Prostate gland (tissue), 2 donors: ENCODE data around the gene ADCY4. TPM values are rescaled to one million over a fixed set of nuclear protein-coding genes. Genes with fewer than 3 reads are reported as not detected.
A peak's percentile ranks its signal among the peaks of the same experiment; 100 is the strongest.

Source experiments
- DNase-seq: peaks from one replicate; pipeline ENCODE4 v3.0.0-alpha.2; 2019; ENCODE audit warnings: low spot score
- H3K27ac ChIP-seq, 2 donors: fragments of 200-600 bp; sonication (generic); 2 replicates each; pipeline ENCODE4 v1.5.1; 2017 to 2019
- H3K27me3 ChIP-seq: fragments of 200-600 bp; sonication (generic); replicated peaks from 2 replicates; pipeline ENCODE4 v1.5.1; 2019; ENCODE audit not compliant: insufficient read depth
- H3K36me3 ChIP-seq, 2 donors: fragments of 200-600 bp; sonication (generic); 1 replicate in 1 of 2; 2 replicates in 1 of 2; pipeline versions ENCODE4 v1.5.1 to v1.8.1; 2017 to 2019
- H3K4me1 ChIP-seq: fragments of 200-600 bp; sonication (generic); replicated peaks from 2 replicates; pipeline ENCODE4 v1.5.1; 2019
- H3K4me3 ChIP-seq, 2 donors: fragments of 200-600 bp; sonication (generic); 2 replicates each; pipeline ENCODE4 v1.5.1; 2017 to 2019
- H3K9me3 ChIP-seq: fragments of 200-600 bp; sonication (generic); 2 replicates; pipeline ENCODE4 v1.5.1; 2017
- POLR2A ChIP-seq: fragments of 450-650 bp; IDR thresholded peaks from one replicate; pipeline ENCODE4 v1.6.1; 2016; ENCODE audit warnings: antibody characterized with exemption, mild to moderate bottlenecking
- POLR2AphosphoS5 ChIP-seq: sonication (generic); formaldehyde crosslinking; IDR thresholded peaks from one replicate; pipeline ENCODE4 v1.6.1; 2017; ENCODE audit warnings: antibody characterized with exemption
- WGBS: methylation state at CpG from one replicate; pipeline ENCODE4 v1.1.5; 2018; 5-methylcytosine and 5-hydroxymethylcytosine counted together
- intact Hi-C: fragments of 100-400 bp; cut with DNase I; formaldehyde crosslinking; loops from one replicate; pipeline ENCODE4 v1.14.2; 2022
- total RNA-seq, 2 donors: library from RNA; depleted of rRNA; stranded (reverse); fragments of >200 nt; gene quantifications; one replicate each; pipeline ENCODE4 v1.1.0, GENCODE V29; 2016
- TF ChIP-seq, protein P1 (sequence below), 4 experiments: fragments of 200-600 bp in 2 of 4; fragments of 450-650 bp in 2 of 4; sonication (generic) in 2 of 4; IDR thresholded peaks; 1 replicate in 3 of 4; 2 replicates in 1 of 4; pipeline ENCODE4 v1.5.1; 2016 to 2019; ENCODE audit warnings: antibody characterized with exemption in 4 of 4, mild to moderate bottlenecking in 2 of 4, moderate library complexity in 2 of 4

The ADCY4 gene
- total RNA-seq, 2 donors from 2014 or later = 19.4 to 28.7 TPM

GRCh38 chr14:24300326-24300980 lies 34.4 kb downstream of the ADCY4 start:
- no peaks in the 10 kb centered on the region for H3K9me3 ChIP-seq
- TF ChIP-seq POLR2A (no peak), POLR2AphosphoS5 (no peak)
- TF ChIP-seq, protein P1, sequence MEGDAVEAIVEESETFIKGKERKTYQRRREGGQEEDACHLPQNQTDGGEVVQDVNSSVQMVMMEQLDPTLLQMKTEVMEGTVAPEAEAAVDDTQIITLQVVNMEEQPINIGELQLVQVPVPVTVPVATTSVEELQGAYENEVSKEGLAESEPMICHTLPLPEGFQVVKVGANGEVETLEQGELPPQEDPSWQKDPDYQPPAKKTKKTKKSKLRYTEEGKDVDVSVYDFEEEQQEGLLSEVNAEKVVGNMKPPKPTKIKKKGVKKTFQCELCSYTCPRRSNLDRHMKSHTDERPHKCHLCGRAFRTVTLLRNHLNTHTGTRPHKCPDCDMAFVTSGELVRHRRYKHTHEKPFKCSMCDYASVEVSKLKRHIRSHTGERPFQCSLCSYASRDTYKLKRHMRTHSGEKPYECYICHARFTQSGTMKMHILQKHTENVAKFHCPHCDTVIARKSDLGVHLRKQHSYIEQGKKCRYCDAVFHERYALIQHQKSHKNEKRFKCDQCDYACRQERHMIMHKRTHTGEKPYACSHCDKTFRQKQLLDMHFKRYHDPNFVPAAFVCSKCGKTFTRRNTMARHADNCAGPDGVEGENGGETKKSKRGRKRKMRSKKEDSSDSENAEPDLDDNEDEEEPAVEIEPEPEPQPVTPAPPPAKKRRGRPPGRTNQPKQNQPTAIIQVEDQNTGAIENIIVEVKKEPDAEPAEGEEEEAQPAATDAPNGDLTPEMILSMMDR (IDR thresholded peaks at IDR 0.05) = no peak
- DNase-seq = no peak
- intact Hi-C loops = no loop called here
- H3K4me1 ChIP-seq = peaks cover 14% of the 10 kb centered on the region
- H3K4me3 ChIP-seq = peak overlapping the region; percentile 66 to 69
- peaks cover 15 to 23% of the 10 kb centered on the region in 2 donors for H3K36me3 ChIP-seq
- H3K27me3 ChIP-seq = no peaks in the 10 kb centered on the region
- WGBS = 28% methylated on average over 16 of the region's 16 CpGs
- peak overlapping the region; percentile 76 to 82 for H3K27ac ChIP-seq

DNA sequence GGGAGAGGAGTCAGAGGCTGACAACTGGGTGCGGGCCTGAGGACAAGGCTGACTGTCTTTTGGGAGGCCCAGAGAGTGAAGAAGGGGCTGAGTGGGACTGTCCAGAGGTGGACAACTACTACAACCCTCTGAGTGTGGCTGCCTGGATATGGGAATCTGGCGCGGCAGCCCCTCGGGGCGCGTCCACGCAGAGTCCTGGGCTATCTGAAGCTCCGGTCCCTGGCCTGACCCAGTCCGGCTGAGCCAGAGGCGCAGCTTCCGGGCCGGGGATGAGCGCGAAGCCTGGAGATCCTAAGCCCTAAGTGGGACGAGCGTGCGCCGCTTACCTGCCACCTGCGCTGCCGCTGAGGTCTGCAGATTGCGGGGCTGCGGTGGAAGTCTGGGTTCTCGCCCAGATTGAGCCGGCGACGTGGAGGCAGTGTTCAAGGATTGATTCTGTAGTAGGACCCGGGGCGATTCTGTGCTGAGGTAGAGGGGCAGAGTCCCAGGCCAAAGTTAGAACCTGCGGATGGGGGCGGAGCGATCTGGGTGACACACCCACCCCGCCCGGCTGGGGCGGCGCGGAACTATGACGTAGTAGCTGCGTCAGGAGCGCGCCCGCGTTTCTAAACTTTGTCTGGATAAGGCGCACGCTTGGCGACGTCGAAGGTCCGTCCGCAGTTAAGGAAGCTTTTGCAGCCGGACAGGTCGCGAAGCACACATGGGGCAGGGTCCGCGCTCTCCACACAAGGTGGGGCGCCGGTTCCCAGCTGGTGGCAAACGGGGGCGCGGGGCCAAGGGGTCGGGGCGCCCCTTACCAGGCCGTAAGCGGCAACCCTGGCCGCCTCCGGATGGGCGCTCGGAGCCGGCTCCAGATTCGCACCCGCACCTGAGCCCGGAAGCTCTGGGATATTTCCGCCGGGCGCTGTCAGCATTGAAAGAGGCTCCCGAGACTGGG lies 35.3 kb downstream of the ADCY4 start, which contains the start of the genes DHRS1 and NOP9:
TSS of gene DHRS1 (minus strand) at position 526 of the 937 bp plus-strand sequence. CDS start 674 bp downstream, outside the sequence.
TSS of gene NOP9 (plus strand) at position 596 of the 937 bp plus-strand sequence. CDS start at position 701, 105 bp downstream.
- DNase-seq = peak; percentile 92
- peak within 1 kb of the TSS; percentile 76 to 82 for H3K27ac ChIP-seq
- under 1% methylated on average over 43 of the region's 75 CpGs for WGBS
- H3K27me3 ChIP-seq = no peaks in the 10 kb centered on the region
- TF ChIP-seq, protein P1 (IDR thresholded peaks at IDR 0.05) = peak in 1 of 4 experiments; percentile 30
- TF ChIP-seq POLR2A (peak; percentile 86), POLR2AphosphoS5 (peak; percentile 96)
- no peaks in the 10 kb centered on the region for H3K9me3 ChIP-seq
- peaks cover 14% of the 10 kb centered on the region for H3K4me1 ChIP-seq
- peak within 1 kb of the TSS; percentile 66 to 69 for H3K4me3 ChIP-seq
- intact Hi-C loops = loop anchor here (1.0 kb wide), 1 partner anchor 28 kb away; the partner anchor contains the start of gene RABGGTA
- H3K36me3 ChIP-seq = peaks cover 15 to 18% of the 10 kb centered on the region in 2 donors

DNA sequence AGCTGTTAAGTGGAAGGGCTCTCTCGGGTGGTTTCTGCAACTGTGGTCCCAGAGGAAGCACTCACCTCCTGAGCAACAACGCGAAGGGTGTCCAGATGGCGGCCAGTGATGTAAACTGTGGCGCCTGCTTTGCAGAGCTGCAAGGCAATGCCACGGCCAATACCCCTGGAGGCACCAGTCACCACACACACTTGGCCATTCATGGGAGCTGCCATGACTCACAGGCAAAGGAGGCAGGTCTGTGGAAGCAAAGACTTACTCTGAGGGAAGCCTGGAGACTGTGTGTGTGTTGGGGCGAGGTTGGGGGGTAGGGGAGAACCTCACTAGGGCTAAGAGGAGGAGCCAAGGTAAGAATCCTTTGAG lies 36.0 kb downstream of the ADCY4 start:
- intact Hi-C loops = loop anchor here (1.0 kb wide), 1 partner anchor 28 kb away; the partner anchor contains the start of gene RABGGTA
- no peaks in the 10 kb centered on the region for H3K9me3 ChIP-seq
- H3K4me1 ChIP-seq = peaks cover 14% of the 10 kb centered on the region
- TF ChIP-seq POLR2A (no peak), POLR2AphosphoS5 (no peak)
- TF ChIP-seq, protein P1 (IDR thresholded peaks at IDR 0.05) = no peak
- DNase-seq = no peak
- H3K36me3 ChIP-seq = peaks cover 9 to 12% of the 10 kb centered on the region in 2 donors
- 58% methylated on average over 7 of the region's 7 CpGs for WGBS
- H3K27ac ChIP-seq = peak overlapping the region; percentile 76 to 82
- H3K27me3 ChIP-seq = no peaks in the 10 kb centered on the region
- H3K4me3 ChIP-seq = peak overlapping the region; percentile 66 to 69

- Histone ChIP-seq H3K9me3 (no peaks in the 10 kb centered on the region), H3K4me3 (no peak overlapping the region), H3K27ac (no peak overlapping the region), H3K27me3 (no peaks in the 10 kb centered on the region), H3K36me3 (peaks cover 3% of the 10 kb centered on the region in 2 donors), H3K4me1 (peaks cover 14% of the 10 kb centered on the region)
- DNase-seq = no peak
- intact Hi-C loops = loop anchor here (2.0 kb wide), 1 partner anchor 55 kb away; the partner anchor contains the start of gene TINF2
- 46% methylated on average over 5 of the region's 5 CpGs for WGBS
- TF ChIP-seq, protein P1 (IDR thresholded peaks at IDR 0.05) = peak in 3 of 4 experiments; percentile 16 to 60 (median 31)
- no peak for TF ChIP-seq POLR2A
- peak; percentile 28 for TF ChIP-seq POLR2AphosphoS5
These were observed 37.5 kb downstream of the ADCY4 start for GRCh38 chr14:24297190-24297964.
